ENCODE data around the gene NECAB3. TPM values are rescaled to one million over a fixed set of nuclear protein-coding genes. Genes with fewer than 3 reads are reported as not detected.

The NECAB3 gene
- total RNA-seq, 2 donors from 2014 or later, result 77.2 to 92.3 TPM

- H3K4me1 ChIP-seq (ENCODE audit: control insufficient read depth, insufficient read depth, low read length), result no peaks in the 10 kb centered on the region
- DNase-seq, result no peak
- H3K4me1 Mint-ChIP-seq, result no peaks in the 10 kb centered on the region
- no peaks in the 10 kb centered on the region for H3K9me3 ChIP-seq (ENCODE audit: control insufficient read depth, low read length)
- no peaks in the 10 kb centered on the region for H3K27me3 ChIP-seq (ENCODE audit: control insufficient read depth, insufficient read depth, low read length, poor library complexity, severe bottlenecking)
- no peaks in the 10 kb centered on the region for H3K27me3 Mint-ChIP-seq (ENCODE audit: insufficient read depth)
- no peak overlapping the region for H3K27ac ChIP-seq (ENCODE audit: low read depth, low read length)
- no peaks in the 10 kb centered on the region for H3K36me3 ChIP-seq (ENCODE audit: control insufficient read depth, insufficient read depth, low read length)
- TF ChIP-seq, protein P1, sequence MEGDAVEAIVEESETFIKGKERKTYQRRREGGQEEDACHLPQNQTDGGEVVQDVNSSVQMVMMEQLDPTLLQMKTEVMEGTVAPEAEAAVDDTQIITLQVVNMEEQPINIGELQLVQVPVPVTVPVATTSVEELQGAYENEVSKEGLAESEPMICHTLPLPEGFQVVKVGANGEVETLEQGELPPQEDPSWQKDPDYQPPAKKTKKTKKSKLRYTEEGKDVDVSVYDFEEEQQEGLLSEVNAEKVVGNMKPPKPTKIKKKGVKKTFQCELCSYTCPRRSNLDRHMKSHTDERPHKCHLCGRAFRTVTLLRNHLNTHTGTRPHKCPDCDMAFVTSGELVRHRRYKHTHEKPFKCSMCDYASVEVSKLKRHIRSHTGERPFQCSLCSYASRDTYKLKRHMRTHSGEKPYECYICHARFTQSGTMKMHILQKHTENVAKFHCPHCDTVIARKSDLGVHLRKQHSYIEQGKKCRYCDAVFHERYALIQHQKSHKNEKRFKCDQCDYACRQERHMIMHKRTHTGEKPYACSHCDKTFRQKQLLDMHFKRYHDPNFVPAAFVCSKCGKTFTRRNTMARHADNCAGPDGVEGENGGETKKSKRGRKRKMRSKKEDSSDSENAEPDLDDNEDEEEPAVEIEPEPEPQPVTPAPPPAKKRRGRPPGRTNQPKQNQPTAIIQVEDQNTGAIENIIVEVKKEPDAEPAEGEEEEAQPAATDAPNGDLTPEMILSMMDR (conservative IDR thresholded peaks at IDR 0.05), result no peak
- H3K36me3 Mint-ChIP-seq (ENCODE audit: low read depth), result no peaks in the 10 kb centered on the region
- H3K27ac Mint-ChIP-seq, result no peak overlapping the region
- H3K9ac ChIP-seq (ENCODE audit: extremely low read depth, low read length, poor library complexity, severe bottlenecking), result no peak overlapping the region
- no peak overlapping the region for H3K4me3 Mint-ChIP-seq
- H3K9me3 Mint-ChIP-seq, result no peaks in the 10 kb centered on the region
- 91 to 95% methylated on average over 8 to 10 of the region's 10 CpGs for WGBS, 2 experiments (ENCODE audit: insufficient coverage in 1 of 2, insufficient read length in 1 of 2)
- no peak overlapping the region for H3K4me3 ChIP-seq (ENCODE audit: low read length)
Measured at GRCh38 chr20:33713865-33714367, 39.7 kb upstream of the NECAB3 start.

GRCh38 chr20:33711446-33711738 is 37.2 kb upstream of the NECAB3 start:
- no peak overlapping the region for H3K27ac Mint-ChIP-seq

GRCh38 chr20:33710681-33711445 is 36.6 kb upstream of the NECAB3 start:
- Histone ChIP-seq H3K9ac (ENCODE audit: extremely low read depth, low read length, poor library complexity, severe bottlenecking) (no peak overlapping the region), H3K27ac (ENCODE audit: low read depth, low read length) (no peak overlapping the region), H3K36me3 (ENCODE audit: control insufficient read depth, insufficient read depth, low read length) (no peaks in the 10 kb centered on the region), H3K4me3 (ENCODE audit: low read length) (no peak overlapping the region), H3K27me3 (ENCODE audit: control insufficient read depth, insufficient read depth, low read length, poor library complexity, severe bottlenecking) (no peaks in the 10 kb centered on the region), H3K4me1 (ENCODE audit: control insufficient read depth, insufficient read depth, low read length) (no peaks in the 10 kb centered on the region), H3K9me3 (ENCODE audit: control insufficient read depth, low read length) (no peaks in the 10 kb centered on the region)
- WGBS, 2 experiments (ENCODE audit: insufficient coverage in 1 of 2, insufficient read length in 1 of 2), result 90 to 91% methylated on average over 9 to 14 of the region's 14 CpGs
- H3K27me3 Mint-ChIP-seq (ENCODE audit: insufficient read depth), result no peaks in the 10 kb centered on the region
- H3K4me1 Mint-ChIP-seq, result no peaks in the 10 kb centered on the region
- H3K9me3 Mint-ChIP-seq, result no peaks in the 10 kb centered on the region
- no peaks in the 10 kb centered on the region for H3K36me3 Mint-ChIP-seq (ENCODE audit: low read depth)
- H3K4me3 Mint-ChIP-seq, result no peak overlapping the region
- no peak overlapping the region for H3K27ac Mint-ChIP-seq
- TF ChIP-seq, protein P1 (conservative IDR thresholded peaks at IDR 0.05), result no peak
- DNase-seq, result no peak

More at GRCh38 chr20:33711446-33711738, 37.2 kb upstream of the NECAB3 start:
- H3K4me1 ChIP-seq (ENCODE audit: control insufficient read depth, insufficient read depth, low read length), result no peaks in the 10 kb centered on the region
- Mint-ChIP-seq H3K4me1 (no peaks in the 10 kb centered on the region), H3K27me3 (ENCODE audit: insufficient read depth) (no peaks in the 10 kb centered on the region), H3K4me3 (no peak overlapping the region), H3K36me3 (ENCODE audit: low read depth) (no peaks in the 10 kb centered on the region), H3K9me3 (no peaks in the 10 kb centered on the region)
- H3K9ac ChIP-seq (ENCODE audit: extremely low read depth, low read length, poor library complexity, severe bottlenecking), result no peak overlapping the region
- TF ChIP-seq, protein P1 (conservative IDR thresholded peaks at IDR 0.05), result no peak
- H3K27me3 ChIP-seq (ENCODE audit: control insufficient read depth, insufficient read depth, low read length, poor library complexity, severe bottlenecking), result no peaks in the 10 kb centered on the region
- WGBS, 2 experiments (ENCODE audit: insufficient coverage in 1 of 2, insufficient read length in 1 of 2), result 33% methylated on average over 1 of the region's 1 CpG; no CpG with 5 or more reads in 1 of the 2 experiments
- no peaks in the 10 kb centered on the region for H3K36me3 ChIP-seq (ENCODE audit: control insufficient read depth, insufficient read depth, low read length)
- no peak overlapping the region for H3K27ac ChIP-seq (ENCODE audit: low read depth, low read length)
- no peak for DNase-seq
- no peak overlapping the region for H3K4me3 ChIP-seq (ENCODE audit: low read length)
- H3K9me3 ChIP-seq (ENCODE audit: control insufficient read depth, low read length), result no peaks in the 10 kb centered on the region
